Putamen (tissue), 1 donor: ENCODE results near the gene CFAP74.

Experiments used
- DNase-seq: peaks from one replicate; pipeline ENCODE4 v3.0.0-alpha.2; 2016; ENCODE audit warnings: low spot score

CFAP74 gene

DNA sequence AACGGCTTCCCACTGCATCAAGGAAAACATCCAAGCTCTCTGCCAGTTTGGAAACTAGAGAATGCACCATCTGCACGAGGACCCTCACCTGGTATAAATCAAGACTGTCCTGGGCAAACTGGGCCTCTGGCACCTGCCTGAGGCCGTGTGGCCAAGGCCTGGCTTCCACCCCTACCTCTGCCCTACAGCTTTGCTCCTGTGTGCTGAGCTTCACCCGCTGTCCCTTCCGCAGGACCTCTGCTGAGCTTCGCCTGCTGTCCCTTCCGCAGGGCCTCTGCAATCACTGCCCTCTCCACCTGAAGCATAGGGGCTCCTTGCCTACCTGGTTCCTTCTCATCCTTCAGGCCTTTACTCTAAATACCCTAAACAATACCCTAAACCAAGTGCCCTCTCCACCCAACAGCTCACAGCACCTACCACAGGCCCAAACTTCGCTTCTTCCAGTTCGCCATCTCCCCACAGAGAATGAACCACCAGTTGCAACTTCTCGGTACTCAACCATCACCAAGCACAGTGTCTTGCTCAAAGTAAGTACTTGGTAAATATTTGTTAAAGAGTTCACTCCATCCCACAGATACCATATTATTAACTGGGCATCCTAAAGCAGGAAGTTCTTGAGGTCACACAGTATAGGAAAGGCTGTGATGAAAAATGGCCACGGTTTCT lies 131.1 kb downstream of the CFAP74 start:
- DNase-seq, result no peak
